ES-I3 (cell line): ENCODE measurements around the gene HS3ST2.
"Not testable (repeated sequence)": the region's sequence is repeated elsewhere in the genome, so short reads cannot be mapped to it uniquely, and the experiment has no call there.

Source experiments
- H3K36me3 ChIP-seq: 2 replicates; pipeline ENCODE4 v1.6.1; 2013; ENCODE audit warnings: mild to moderate bottlenecking, low read length, control low read depth, moderate library complexity; ENCODE audit not compliant: insufficient read depth
- H3K4me1 ChIP-seq: 2 replicates; pipeline ENCODE4 v1.6.1; 2013; ENCODE audit warnings: mild to moderate bottlenecking, control low read depth, low read length; ENCODE audit not compliant: insufficient read depth
- H3K9ac ChIP-seq: 2 replicates; pipeline ENCODE4 v1.6.1; 2013; ENCODE audit warnings: low read depth, mild to moderate bottlenecking, low read length, moderate library complexity
- H3K9me3 ChIP-seq: 2 replicates; pipeline ENCODE4 v1.6.1; 2013; ENCODE audit warnings: mild to moderate bottlenecking, low read length, moderate library complexity; ENCODE audit not compliant: control insufficient read depth, insufficient read depth

Gene HS3ST2

DNA sequence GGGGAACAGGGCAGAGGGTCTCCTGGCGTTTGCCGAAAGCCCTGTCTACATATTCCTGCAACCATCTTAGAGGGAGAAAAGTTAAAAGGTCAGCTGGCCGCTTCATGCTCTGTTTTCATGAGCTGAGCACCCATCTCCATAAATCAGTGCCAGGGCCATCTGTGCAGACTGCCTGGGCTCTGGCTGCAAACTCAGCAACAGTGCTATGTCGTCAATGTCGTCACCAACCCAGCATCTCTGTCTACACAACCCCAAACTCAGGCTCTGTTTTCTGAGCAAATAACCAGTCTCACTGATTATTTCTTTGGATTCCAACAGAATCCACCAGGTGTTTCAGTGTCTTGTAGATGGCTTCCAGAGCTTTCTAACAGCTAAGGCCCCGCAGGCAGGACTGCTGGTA is 65.0 kb downstream of the HS3ST2 start:
- Histone ChIP-seq H3K4me1 (no peaks in the 10 kb centered on the region), H3K36me3 (no peaks in the 10 kb centered on the region), H3K9ac (no peak overlapping the region), H3K9me3 (no peaks in the 10 kb centered on the region)

DNA sequence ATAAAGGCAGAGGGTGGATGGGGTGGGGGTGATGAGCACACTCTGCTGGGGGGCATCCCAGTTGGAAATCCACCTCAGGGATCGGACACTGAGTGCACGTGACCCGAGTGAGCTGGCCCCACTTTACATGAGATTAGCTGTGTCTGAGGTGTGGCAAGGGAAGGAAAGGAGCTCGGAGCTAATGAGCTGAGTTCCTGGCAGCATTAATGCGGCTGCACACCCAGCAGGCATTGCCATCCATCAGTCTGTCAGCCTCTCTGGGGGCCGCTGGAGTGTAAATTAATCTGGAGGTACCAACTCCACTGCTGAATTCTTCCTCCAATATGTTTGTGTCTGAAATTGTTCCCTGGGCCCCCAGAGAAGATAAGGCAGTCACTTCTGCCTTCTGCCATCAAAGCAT is 65.5 kb downstream of the HS3ST2 start:
- no peak overlapping the region for H3K9ac ChIP-seq
- no peaks in the 10 kb centered on the region for H3K36me3 ChIP-seq
- H3K4me1 ChIP-seq: no peaks in the 10 kb centered on the region
- no peaks in the 10 kb centered on the region for H3K9me3 ChIP-seq

DNA sequence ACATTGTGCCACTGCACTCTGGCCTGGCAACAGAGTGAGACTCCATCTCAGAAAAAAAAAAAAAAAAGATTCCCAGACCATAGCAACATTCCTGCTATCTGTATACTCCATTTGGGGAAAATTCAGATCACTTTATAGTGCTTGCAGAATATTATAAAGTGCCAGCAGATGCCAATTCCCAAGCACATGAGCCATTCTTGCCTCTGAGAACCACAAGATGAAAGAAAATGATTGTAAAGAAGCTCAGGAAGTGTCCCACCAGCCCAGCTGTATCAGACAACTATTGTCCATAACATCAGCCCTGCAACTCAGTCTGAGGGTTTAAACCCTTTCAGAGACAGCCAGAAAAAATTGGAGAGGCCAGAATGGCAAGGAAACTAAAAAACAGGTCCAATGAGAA is 69.0 kb downstream of the HS3ST2 start:
- H3K9me3 ChIP-seq: no peaks in the 10 kb centered on the region
- no peak overlapping the region for H3K9ac ChIP-seq
- H3K36me3 ChIP-seq: no peaks in the 10 kb centered on the region
- no peaks in the 10 kb centered on the region for H3K4me1 ChIP-seq

DNA sequence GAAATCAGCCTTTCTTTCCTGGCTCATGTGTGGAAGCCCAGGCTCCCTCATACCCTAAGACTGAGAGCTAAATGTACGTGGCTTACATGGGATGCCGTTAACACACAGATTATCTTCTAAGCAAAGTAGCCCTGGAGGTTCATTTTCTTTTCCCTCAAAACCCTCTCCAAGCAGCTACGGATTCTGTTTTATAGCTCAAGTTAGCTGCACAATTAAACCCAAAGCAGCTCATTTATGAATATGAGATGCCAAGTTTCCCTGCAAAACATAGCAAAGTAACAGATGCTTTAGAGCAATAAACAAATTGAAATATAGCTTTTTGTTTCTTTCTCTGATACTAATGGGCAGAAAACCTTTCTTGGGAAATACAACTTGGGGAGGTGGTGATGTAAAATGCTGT is 72.0 kb downstream of the HS3ST2 start:
- H3K9ac ChIP-seq: no peak overlapping the region
- H3K9me3 ChIP-seq: no peaks in the 10 kb centered on the region
- no peaks in the 10 kb centered on the region for H3K36me3 ChIP-seq
- H3K4me1 ChIP-seq: no peaks in the 10 kb centered on the region

DNA sequence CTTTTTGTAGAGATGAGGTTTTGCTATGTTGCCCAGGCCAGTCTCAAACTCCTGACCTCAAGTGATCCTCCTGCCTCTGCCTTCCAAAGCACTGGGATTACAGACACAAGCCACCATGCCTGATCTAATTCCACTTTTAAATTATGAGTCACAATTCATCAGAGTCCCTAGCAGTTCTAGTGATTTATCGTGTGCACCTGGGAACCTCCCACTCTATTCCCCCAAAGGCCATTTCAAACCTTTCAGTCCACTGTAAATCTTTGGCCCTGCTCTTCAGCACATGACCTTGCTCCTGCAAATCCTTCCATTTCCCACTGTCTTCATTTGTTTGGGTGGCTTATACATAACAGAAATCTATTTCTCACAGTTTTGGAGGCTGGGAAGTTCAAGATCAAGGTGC is 73.0 kb downstream of the HS3ST2 start:
- Histone ChIP-seq H3K4me1 (no peaks in the 10 kb centered on the region), H3K9ac (no peak overlapping the region), H3K36me3 (no peaks in the 10 kb centered on the region), H3K9me3 (no peaks in the 10 kb centered on the region)

DNA sequence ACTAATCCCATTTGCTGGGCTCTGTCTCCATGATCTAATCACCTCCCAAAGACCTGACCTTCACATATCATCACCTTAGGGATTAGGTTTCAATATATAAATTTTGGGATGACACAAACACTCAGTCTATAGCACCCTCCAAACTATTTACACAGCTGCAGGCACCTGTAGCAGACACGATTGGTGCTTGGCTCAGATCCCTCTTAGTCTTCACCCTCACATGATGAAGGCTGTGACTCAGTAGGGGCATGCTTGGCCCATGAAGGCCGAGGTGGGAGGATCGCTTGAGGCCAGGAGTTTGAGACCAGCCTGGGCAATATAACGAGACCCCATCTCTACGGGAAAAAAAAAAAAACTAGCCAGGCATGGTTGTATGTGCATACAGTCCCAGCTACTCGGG is 73.5 kb downstream of the HS3ST2 start:
- Histone ChIP-seq H3K9me3 (no peaks in the 10 kb centered on the region), H3K4me1 (no peaks in the 10 kb centered on the region), H3K9ac (no peak overlapping the region), H3K36me3 (no peaks in the 10 kb centered on the region)

DNA sequence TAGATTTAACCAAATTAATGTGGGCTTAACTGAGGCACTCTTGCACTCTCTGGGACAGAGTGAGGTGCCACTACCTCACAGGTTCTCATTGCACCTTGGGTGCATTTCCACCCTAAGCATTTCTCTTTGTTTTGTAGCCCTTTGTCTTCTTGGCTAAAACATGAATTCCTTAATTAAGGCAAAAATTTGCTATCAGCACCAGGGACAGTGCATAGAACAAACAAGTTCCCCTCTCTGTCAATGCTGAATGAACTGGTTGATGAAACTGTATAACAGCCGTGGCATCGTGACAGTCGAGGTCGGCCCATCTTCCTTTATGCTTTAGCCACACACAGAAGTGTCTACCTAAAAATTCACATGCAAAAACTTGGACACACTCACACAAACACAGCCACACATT is 74.8 kb downstream of the HS3ST2 start:
- Histone ChIP-seq H3K4me1 (no peaks in the 10 kb centered on the region), H3K36me3 (no peaks in the 10 kb centered on the region), H3K9me3 (no peaks in the 10 kb centered on the region), H3K9ac (no peak overlapping the region)

DNA sequence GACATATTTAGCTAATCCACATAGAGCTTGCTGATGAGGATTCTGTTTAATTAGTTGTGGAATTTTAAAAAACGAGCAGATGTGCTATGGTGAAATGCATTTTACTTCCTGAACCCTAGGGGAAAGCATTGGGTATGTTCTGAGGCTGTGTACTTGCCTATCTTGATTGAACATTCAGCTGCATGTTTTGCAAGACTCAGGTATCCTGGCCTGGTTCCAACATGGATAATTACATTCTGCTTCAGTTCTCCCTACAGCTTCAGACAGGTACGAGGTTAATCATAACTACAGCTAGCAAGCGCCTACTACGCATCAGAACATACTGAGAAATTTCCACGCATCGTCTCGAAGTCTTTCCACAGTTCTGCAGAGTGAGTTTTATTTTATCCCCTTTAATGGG is 77.0 kb downstream of the HS3ST2 start:
- no peaks in the 10 kb centered on the region for H3K9me3 ChIP-seq
- no peak overlapping the region for H3K9ac ChIP-seq
- no peaks in the 10 kb centered on the region for H3K4me1 ChIP-seq
- H3K36me3 ChIP-seq: no peaks in the 10 kb centered on the region

DNA sequence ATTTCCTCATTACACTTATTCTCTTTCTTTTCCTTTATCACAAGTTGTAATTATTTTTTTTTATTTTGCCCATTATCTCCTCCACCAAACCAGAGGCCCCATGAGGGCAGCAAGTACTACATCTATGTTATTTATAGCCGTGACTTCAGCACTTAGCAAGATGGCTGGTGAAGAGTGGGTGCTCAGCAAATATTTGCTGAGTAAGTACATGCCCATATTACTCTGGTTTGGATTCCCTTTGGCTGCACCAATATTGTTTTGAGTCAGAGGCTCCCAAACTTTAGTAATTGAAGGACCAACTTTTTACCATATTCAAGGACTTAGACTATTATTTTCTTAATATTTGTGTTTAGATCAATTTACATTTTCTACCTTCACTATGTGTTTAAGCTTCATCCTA is 83.2 kb downstream of the HS3ST2 start:
- Histone ChIP-seq H3K9ac (no peak overlapping the region), H3K36me3 (no peaks in the 10 kb centered on the region)

DNA sequence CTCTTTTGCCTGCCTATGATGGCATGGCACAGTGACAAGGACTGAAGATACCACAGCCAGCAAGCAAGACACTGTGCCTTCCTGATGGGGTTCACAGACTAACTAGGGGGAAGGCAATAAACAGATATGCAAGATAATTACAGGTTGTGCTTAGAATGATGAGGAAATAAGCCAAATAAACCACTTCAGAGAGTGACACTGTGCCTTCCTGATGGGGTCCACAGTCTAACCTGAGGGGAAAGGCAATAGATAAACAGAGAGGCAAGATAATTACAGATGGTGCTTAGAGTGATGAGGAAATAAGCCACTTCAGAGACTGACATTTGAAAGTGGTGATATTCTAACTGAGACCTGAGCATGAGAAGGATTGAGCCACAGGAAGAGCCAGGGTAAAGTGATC is 84.2 kb downstream of the HS3ST2 start:
- Histone ChIP-seq H3K4me1 (peaks cover 5% of the 10 kb centered on the region; the same call in 1 of the 2 replicates), H3K9me3 (no peaks in the 10 kb centered on the region), H3K36me3 (no peaks in the 10 kb centered on the region), H3K9ac (no peak overlapping the region)

More for the DNA sequence above, 83.2 kb downstream of the HS3ST2 start:
- Histone ChIP-seq H3K4me1 (peaks cover 5% of the 10 kb centered on the region; the same call in 1 of the 2 replicates), H3K9me3 (no peaks in the 10 kb centered on the region)

DNA sequence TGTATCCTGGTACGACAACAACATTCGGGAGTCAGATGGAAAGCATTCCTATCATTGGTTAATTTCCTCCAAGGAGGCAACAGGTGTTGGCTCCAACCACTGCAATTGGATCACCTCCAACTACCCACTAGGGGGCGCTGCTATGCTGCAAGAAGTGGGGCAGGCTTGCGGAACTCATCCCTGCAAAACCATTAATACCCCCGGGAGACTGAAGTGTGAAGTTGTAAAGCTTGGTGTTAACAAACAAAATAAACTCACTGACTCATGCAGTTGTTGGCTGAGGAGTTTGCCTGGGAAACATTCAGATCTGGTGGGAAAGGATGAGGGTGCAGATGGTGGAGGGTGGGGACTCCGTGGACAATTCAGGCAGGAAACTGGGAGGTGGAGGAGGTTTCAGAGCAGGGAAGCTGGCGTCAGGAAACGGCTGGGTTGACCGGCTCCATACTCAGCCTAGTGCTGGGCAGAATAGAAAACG is 84.9 kb downstream of the HS3ST2 start:
- Histone ChIP-seq H3K9ac (no peak overlapping the region), H3K9me3 (no peaks in the 10 kb centered on the region), H3K4me1 (peaks cover 5% of the 10 kb centered on the region; the same call in 1 of the 2 replicates), H3K36me3 (no peaks in the 10 kb centered on the region)

DNA sequence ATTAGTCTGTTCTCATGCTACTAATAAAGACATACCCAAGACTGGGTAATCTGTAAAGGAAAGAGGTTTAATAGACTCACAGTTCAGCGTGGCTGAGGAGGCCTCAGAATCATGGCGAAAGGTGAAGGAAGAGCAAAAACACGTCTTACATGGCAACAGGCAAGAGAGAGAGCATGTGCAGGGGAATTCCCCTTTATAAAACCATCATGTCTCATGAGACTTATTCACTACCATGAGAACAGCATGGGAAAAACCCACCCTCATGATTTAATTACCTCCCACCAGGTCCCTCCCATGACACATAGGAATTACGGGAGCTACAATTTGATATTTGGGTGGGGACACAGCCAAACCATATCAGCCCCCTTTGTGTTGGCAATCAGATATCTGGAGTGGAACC is 85.6 kb downstream of the HS3ST2 start:
- H3K9ac ChIP-seq, H3K4me1 ChIP-seq, H3K36me3 ChIP-seq, H3K9me3 ChIP-seq: not testable (repeated sequence)

DNA sequence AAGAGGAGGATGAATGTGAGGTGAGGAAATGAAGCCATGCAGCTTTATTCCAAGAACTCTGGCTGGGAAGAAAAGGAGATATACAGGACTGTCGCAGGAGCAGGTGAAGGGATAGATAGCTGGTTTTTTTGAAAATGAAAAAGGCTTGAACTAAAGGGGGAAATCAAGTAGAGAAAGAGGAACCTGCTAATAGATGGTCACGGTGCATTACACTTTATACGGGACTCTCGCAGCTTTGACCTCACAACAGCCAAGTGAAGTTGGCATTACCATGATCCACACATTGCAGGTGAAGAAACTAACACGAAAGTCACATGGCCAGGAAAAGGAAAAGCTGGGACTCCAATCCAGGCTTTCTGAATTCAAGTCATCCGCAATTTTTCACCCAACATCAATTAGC is 86.9 kb downstream of the HS3ST2 start:
- Histone ChIP-seq H3K9me3 (no peaks in the 10 kb centered on the region), H3K36me3 (no peaks in the 10 kb centered on the region), H3K9ac (no peak overlapping the region), H3K4me1 (peaks cover 5% of the 10 kb centered on the region; the same call in 1 of the 2 replicates)

DNA sequence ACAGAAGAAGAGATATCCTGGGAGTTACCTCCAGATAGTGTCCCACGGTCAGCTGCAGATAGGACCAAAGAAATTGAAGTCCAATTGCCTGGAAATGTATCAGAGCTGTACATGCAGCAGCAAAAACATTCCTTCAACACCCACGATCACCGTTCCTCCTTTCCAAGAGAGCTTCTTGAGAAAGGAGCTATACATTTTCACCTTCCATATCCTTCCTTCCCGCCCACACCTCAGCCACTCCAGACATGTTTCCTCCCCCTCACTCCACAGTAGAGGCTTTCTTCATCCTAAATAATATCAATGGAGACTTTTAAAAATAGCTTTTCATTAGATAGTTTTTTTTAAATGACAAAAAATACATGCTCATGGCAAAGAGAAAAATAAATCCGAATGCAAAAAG is 87.6 kb downstream of the HS3ST2 start:
- H3K9me3 ChIP-seq: no peaks in the 10 kb centered on the region
- H3K4me1 ChIP-seq: peaks cover 5% of the 10 kb centered on the region; the same call in 1 of the 2 replicates
- H3K36me3 ChIP-seq: no peaks in the 10 kb centered on the region
- no peak overlapping the region for H3K9ac ChIP-seq

DNA sequence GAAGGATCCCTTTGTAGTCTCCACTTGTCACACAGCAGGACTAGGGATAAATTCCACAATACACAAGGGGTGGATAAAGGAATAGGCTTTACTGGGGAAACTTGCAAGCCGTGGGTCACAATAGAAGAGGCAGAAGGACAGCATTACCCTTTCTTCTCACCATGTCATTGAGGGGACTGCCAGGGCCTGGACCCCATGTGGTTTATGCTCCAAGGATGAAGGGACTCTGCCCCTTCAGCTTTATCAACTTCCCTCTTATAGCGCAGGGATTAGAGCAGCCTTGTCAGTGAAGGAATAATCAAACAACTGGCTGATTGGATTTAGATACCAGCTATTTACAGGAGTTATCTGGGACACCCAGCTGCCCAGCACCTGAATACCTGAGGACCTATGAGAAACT is 89.8 kb downstream of the HS3ST2 start:
- peaks cover 5% of the 10 kb centered on the region; the same call in 1 of the 2 replicates for H3K4me1 ChIP-seq
- H3K36me3 ChIP-seq: no peaks in the 10 kb centered on the region
- H3K9ac ChIP-seq: no peak overlapping the region
- H3K9me3 ChIP-seq: no peaks in the 10 kb centered on the region

DNA sequence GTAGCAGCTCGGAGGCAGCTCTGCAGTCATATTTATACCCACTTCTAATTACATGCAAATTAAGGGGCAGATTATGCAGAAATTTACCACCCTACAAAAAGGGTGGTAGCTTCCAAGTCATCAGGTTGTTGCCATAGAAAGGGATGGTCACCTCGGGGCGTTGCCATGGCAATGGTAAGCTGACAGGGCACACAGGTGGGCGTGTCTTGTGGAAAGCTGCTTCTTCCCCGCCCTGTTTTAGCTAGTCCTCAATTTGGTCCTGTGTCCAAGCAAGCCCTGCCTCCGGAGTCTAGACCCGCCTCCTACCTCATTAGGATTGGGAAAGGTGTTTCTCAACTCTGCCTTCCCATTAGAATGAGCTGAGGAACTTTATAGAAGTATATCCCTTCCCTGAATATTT is 98.7 kb downstream of the HS3ST2 start:
- H3K4me1 ChIP-seq: no peaks in the 10 kb centered on the region
- no peak overlapping the region for H3K9ac ChIP-seq
- H3K9me3 ChIP-seq: no peaks in the 10 kb centered on the region
- no peaks in the 10 kb centered on the region for H3K36me3 ChIP-seq
